ENCODE data around the gene ACSS1. TPM values are rescaled to one million over a fixed set of nuclear protein-coding genes. Genes with fewer than 3 reads are reported as not detected.
A peak's percentile ranks its signal among the peaks of the same experiment; 100 is the strongest.

Gene ACSS1
- total and polyA plus RNA-seq, 4 donors: 15.8 to 38.9 (median 26.9) TPM

GRCh38 chr20:24998121-24998520, 59.8 kb downstream of the ACSS1 start:
- no peak for ATAC-seq (ENCODE audit: insufficient read depth, low FRiP score)
- H3K36me3 ChIP-seq (ENCODE audit: control insufficient read depth in 4 of 4, insufficient read depth in 4 of 4, low read length in 4 of 4): peaks cover 0 to 4% (median 0%) of the 10 kb centered on the region in 4 donors
- H3K4me1 ChIP-seq (ENCODE audit: control insufficient read depth in 5 of 5, insufficient read depth in 5 of 5, low read length in 5 of 5): peaks cover 6 to 9% (median 9%) of the 10 kb centered on the region in 5 donors
- no peak overlapping the region for H3K9ac ChIP-seq (ENCODE audit: insufficient read depth in 1 of 2, low read length in 2 of 2)
- no peaks in the 10 kb centered on the region for H3K27me3 ChIP-seq (ENCODE audit: control insufficient read depth in 3 of 3, insufficient read depth in 3 of 3, low read length in 2 of 3)
- H3K9me3 ChIP-seq (ENCODE audit: control insufficient read depth in 4 of 4, insufficient read depth in 3 of 4, low read length in 3 of 4): peaks cover 0 to 3% (median 0%) of the 10 kb centered on the region in 4 donors
- WGBS, 2 donors: 57 to 66% methylated on average over 3 of the region's 3 CpGs
- no peak overlapping the region for H3K4me3 ChIP-seq
- no peak for TF ChIP-seq CTCF (IDR thresholded peaks at IDR 0.05; ENCODE audit: control extremely low read depth, extremely low read depth)
- DNase-seq: no peak
- H3K27ac ChIP-seq (ENCODE audit: low read depth in 1 of 2, low read length in 1 of 2): peak overlapping the region in 1 of 2 donors; percentile 80

GRCh38 chr20:24996449-24997377, 61.2 kb downstream of the ACSS1 start:
- TF ChIP-seq CTCF (IDR thresholded peaks at IDR 0.05; ENCODE audit: control extremely low read depth, extremely low read depth): no peak
- Histone ChIP-seq H3K4me1 (ENCODE audit: control insufficient read depth in 5 of 5, insufficient read depth in 5 of 5, low read length in 5 of 5) (peaks cover 6 to 14% (median 9%) of the 10 kb centered on the region in 5 donors), H3K36me3 (ENCODE audit: control insufficient read depth in 4 of 4, insufficient read depth in 4 of 4, low read length in 4 of 4) (no peaks in the 10 kb centered on the region), H3K27ac (ENCODE audit: low read depth in 1 of 2, low read length in 1 of 2) (peak overlapping the region in 1 of 2 donors; percentile 27), H3K9ac (ENCODE audit: insufficient read depth in 1 of 2, low read length in 2 of 2) (no peak overlapping the region), H3K9me3 (ENCODE audit: control insufficient read depth in 4 of 4, insufficient read depth in 3 of 4, low read length in 3 of 4) (no peaks in the 10 kb centered on the region), H3K4me3 (no peak overlapping the region), H3K27me3 (ENCODE audit: control insufficient read depth in 3 of 3, insufficient read depth in 3 of 3, low read length in 2 of 3) (no peaks in the 10 kb centered on the region)
- 72 to 73% methylated on average over 9 of the region's 9 CpGs for WGBS, 2 donors
- DNase-seq (peak in 1 of 3 donors; percentile 8), ATAC-seq (ENCODE audit: insufficient read depth, low FRiP score) (no peak)

GRCh38 chr20:24995741-24996448, 62.0 kb downstream of the ACSS1 start:
- TF ChIP-seq CTCF (IDR thresholded peaks at IDR 0.05; ENCODE audit: control extremely low read depth, extremely low read depth): no peak
- no peak overlapping the region for H3K9ac ChIP-seq (ENCODE audit: insufficient read depth in 1 of 2, low read length in 2 of 2)

More at GRCh38 chr20:24995741-24996448, 62.0 kb downstream of the ACSS1 start:
- Histone ChIP-seq H3K27me3 (ENCODE audit: control insufficient read depth in 3 of 3, insufficient read depth in 3 of 3, low read length in 2 of 3) (no peaks in the 10 kb centered on the region), H3K9me3 (ENCODE audit: control insufficient read depth in 4 of 4, insufficient read depth in 3 of 4, low read length in 3 of 4) (no peaks in the 10 kb centered on the region), H3K4me3 (no peak overlapping the region), H3K4me1 (ENCODE audit: control insufficient read depth in 5 of 5, insufficient read depth in 5 of 5, low read length in 5 of 5) (peaks cover 6 to 20% (median 9%) of the 10 kb centered on the region in 5 donors), H3K27ac (ENCODE audit: low read depth in 1 of 2, low read length in 1 of 2) (peak overlapping the region in 1 of 2 donors; percentile 26), H3K36me3 (ENCODE audit: control insufficient read depth in 4 of 4, insufficient read depth in 4 of 4, low read length in 4 of 4) (no peaks in the 10 kb centered on the region)
- WGBS, 2 donors: 68 to 78% methylated on average over 9 of the region's 9 CpGs
- no peak for ATAC-seq (ENCODE audit: insufficient read depth, low FRiP score)
- DNase-seq: no peak

All from lung (tissue), 12 donors.